HG02798 (cell line): Measurements from ENCODE around the gene CCSER1.

Experiments used
- ATAC-seq: cut with Tn5 transposase; IDR thresholded peaks from one replicate; pipeline ENCODE4 v1.9.1; 2021; ENCODE audit warnings: mild to moderate bottlenecking; ENCODE audit not compliant: unreplicated experiment, poor library complexity

CCSER1 gene

DNA sequence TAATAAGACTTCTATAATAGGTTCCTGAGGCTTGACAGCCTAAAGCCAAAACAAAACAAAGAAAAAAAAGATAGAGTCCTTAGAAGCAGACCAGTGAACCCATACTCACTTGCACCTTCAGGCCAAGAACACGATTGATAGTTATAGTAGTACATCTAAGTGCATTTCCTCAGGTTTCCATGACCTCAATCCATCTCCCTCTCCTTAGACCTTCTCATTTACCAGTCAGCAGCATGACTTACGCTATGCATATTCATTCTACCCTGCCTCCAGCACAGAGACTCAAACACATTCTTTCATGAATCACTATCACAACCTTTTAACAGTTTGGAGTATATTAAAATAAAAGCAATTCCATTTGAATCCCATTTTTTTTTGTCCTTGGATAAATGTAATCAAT lies 855.6 kb downstream of the CCSER1 start:
- no peak for ATAC-seq

DNA sequence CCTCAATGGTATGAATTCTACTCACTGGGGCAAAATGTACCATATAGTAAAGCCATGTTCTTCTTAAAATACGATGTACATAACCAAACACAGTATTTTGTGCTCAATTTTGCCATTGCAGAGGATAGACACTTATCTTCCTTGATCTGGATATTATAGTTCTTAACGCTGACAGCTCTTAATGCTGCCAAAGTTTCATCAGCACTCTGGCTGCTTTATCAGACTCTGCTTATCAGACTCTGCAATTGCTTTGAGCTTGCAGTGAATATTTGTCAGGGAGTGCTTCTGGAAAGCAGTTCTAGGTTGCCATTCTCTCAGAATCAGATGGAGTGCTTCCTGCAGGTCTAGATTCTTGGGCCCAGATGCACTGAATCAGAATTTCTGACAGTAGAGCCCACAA lies 863.1 kb downstream of the CCSER1 start:
- no peak for ATAC-seq

DNA sequence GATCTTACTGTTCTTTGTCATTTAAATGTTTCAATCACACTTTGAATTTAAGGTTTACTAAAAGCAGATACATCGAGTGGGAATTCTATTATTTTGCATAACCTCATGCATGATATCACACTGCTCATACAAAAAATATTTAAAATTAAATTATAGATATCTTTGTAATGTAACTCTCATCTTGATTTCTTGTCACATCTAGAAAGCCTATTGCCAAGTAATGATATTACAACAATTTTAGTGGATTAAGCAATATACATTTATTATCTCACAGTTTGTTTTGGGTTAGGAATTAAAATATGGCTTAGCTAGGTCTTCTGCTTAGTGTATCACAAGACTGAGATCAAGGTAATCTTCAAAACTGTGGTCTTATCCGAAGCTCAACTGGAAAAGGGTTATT lies 865.0 kb downstream of the CCSER1 start:
- ATAC-seq, result no peak

DNA sequence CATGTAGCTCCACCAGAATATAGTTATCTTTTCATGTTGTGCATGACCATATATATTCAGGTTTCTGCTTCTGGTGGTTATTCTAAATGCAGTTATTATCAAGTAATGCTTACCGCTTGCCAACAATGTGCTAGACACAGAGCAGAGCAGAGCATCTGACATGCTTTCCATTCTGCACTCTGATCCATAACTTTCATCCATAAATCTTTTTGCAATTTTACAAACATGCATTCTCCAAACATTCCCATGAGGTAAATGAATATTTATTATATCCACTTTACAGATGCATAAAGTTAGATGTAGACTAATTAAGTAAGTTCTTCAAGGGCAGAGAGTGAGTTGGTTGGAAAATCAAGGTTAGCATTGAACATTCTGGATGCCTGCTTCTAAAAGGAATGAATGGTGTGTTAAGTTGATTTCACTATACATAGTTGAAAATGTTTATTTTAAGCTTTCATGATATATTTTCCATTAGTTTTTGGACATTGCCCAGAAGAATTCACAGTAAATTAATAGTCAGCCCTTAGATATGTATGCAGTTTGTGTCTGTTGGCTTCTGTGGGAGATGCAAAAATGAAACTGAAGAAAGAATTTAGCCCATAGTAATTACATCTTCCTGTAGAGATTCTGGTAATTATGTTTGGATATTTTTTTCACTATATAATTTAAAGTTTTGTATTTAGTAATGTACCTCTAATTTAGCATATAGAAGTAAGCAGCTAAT lies 867.8 kb downstream of the CCSER1 start:
- ATAC-seq, result no peak

DNA sequence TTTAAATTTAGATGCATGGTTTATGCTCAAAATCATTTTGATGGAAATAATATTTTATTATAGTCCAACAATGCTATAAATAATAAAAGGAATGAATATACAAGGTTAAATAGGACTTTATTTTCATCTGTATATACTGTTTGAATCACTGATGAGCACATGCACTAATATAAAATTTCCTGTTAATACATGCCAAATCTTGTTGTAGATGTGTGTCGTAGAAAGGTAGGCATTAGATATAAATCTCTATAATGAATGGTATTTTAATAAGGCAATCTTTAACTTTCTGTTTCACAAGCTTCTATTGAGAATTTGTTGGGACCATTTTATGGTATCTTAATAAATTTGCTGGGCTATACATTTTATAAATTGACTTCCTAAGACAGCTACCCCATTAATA lies 868.8 kb downstream of the CCSER1 start:
- no peak for ATAC-seq

DNA sequence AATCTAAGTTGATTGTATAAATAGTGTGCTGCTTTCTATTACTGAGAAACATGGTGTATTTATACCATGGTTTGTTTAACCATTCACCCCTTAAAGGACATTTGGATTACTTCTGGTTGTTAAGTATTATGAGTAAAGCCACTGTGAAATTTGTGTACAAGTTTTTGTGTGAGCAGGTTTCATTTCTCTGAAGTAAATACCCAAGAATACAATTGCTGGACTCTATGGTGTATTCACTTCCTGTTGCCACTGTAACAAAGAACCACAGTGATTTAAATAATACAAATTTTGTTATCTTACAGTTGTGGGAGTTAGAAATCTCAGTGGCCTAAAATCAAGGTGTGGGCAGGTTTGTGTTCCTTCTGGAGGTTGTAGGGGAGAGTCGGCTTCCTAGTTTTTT lies 869.6 kb downstream of the CCSER1 start:
- ATAC-seq, result peak; percentile 49

DNA sequence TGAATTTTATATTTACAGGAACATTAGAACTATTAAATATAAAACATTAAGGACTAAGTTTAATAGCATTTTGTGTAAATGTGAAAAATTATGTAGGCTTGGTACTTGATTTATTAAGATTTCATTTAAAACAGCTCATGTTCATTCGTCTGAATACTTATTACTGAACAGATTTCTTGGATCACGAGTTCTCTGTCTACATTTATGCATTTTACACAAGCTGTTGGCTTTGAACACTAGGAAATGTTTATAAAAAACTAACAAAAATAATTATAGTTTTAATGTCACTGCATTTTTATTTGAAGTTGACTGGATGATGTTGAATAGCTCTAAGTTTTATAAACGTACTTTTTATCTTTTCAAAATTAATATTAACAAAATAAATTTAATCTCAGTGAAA lies 888.7 kb downstream of the CCSER1 start:
- no peak for ATAC-seq

DNA sequence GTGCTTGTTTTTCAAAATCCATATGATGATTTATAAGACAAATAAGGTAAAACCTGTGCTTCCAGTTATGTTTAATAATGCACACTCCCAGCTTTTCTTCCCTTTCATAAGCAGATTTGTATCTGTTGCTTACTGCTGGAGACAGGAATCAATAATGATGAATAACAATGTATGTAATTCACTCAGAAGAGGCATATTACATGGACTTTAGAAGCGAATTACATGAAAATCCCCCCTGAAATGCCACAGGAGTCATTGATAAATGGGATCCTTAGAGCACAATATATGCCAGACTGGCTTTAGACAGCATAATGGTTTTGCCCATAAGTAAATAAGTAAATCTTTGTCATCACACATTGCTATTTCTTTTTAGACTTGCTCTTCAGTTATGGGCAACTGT lies 892.3 kb downstream of the CCSER1 start:
- no peak for ATAC-seq

DNA sequence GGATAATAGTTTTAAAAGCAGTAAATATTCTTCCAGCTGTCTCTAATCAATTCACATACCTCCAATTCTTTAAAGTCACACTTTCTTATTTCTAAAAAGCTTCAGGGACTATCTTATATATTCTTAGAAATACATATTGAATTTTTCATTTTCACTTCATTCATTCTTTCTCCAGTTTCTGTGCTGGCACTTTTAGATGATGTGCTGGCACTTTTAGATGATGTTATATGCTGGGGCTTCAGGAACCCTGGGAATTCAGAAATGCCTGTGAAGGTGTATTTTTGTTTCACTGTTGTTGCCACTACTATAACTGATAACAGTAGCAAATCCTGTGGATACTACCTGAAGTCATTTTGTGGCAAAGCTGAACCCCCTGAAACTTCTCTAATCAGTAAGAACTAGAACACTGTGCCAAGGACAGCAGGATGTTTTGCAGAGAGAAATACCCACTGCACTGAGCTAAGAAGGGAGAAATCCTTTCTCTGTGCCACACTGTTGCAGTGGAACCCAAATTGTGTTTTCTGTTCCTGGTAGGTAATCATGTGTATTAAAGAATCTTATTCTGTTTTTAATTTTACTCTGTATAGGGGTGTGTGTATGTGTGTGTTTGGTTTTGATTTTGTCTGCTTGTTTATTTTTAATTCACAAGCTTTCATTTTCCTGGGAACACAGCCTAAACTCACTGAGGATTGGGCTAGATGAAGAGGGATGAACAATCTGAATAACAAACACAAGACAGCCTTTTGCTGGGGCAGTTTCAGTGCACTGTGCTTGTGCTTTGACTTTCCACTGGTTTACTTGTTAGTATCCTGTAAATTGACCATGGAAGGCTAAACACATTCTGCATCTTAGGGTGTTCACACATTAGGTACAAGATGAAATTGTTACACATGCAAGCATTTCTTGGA lies 898.3 kb downstream of the CCSER1 start:
- ATAC-seq, result no peak

DNA sequence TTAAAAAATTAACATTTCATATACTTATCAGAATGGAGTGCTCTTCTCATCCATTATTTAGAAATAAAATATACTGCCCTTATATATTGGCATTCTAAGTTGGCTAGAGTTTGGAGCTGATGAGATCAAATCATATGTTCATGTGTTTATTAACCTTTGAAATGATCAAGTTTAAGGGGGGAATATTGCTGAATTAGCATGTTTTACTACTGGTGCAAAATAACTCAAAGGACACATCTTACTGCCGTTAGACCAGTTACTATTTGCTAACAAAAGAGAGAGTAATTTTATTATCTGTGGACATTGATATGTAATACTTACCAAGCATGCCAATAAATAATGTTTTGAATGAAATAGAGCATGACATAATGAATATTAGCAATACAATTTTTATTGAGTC lies 901.0 kb downstream of the CCSER1 start:
- ATAC-seq, result no peak

DNA sequence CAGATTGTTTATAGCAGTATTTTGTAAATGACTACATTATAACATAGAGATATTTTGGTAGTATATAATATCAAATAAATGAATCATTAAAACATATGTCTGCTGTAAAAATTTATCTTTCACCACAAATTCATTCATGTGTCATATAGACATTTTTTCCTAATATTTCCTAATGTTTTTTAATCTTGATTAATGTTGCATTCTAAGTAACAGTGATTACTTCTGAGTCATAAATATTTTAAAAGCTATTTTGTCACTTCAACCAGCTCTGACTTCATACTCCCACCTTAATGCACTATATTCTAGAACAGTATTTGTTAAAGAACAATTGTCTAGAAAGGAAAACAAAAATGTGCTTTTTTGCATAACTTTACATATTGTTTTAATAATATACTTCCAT lies 904.6 kb downstream of the CCSER1 start:
- no peak for ATAC-seq

DNA sequence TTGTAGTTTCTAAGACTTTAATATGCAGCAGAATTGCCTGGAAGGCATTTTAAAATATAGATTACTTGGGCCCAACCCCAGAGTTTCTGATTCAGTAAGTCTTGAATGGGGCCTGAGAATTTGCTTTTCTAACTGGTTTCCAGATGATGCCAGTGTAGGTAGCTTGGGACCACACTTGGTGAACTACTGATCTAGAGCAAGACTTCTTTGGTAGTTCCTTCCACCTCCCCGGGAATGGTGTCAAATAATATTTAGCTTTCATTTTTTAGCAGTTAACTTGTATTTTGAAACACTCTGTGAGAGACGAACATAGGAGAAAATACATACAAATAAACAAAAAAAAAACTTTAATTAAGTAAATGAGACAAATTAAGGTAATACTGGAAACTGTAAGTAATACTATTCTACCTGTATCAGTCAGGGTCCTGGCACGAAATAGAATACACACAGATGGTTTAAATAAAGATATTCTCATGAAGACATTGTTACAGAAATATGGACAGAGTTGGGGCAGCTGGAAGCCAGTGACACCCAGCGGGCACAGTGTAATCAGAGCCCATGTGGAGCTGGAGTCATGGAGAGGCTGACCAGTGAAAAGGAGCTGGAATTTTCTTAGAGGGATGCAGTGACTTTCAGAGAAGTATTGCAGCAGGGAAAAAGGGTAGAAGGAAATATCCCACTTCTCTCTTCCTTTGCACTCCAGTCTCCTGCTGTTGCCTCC lies 905.7 kb downstream of the CCSER1 start:
- no peak for ATAC-seq

DNA sequence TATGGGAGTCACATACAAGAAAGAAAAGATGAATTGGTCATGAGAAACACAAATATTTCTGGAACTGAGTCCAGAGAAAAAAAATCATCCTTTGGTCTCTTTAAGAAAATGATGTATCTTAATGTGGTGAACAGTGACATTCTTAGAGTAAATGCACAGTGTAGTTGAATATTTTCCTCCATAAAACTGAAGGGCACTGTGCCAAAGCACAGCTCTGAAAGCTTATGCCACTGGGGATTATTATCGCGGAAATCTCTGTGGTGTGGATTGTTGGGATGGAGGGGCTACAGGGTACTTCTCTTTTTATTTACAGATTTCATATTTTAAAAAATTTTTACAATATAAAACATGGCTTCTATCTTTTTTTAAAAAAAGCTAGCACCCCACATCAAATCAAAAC lies 908.1 kb downstream of the CCSER1 start:
- no peak for ATAC-seq

DNA sequence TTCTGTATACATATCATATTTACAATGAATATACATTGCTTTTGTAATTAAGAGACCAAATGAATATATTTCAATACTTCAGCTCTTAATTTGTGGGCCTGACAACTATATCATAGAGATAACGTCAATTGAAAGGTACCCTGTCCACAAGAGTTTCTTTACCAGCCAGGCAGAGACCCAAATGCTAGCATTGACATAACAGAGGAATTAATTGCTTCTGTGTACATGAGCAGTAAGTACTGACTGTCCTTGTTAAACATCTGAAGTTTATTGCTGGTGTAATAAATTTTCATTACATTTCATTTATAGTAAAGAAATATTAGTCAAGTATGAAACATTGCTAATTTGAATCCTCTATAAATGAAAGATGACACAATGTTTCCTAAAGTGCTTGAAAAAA lies 910.8 kb downstream of the CCSER1 start:
- ATAC-seq, result no peak

DNA sequence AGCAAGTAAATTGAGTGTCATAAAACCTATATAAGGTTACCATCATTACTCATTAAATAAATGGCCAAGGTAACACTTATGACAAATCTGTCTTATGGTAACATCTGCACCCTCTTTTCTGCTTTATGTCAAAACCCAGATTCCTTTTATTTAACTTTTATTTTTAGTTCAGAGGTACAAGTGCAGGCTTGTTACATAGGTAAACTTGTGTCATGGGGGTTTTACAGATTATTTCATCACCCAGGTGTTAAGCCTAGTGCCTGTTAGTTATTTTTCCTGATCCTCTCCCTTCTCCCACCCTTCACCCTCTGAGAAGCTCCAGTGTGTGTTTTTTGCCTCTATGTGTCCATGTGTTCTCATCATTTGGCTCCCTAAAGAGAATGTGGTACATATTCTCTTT lies 930.7 kb downstream of the CCSER1 start:
- ATAC-seq, result no peak

DNA sequence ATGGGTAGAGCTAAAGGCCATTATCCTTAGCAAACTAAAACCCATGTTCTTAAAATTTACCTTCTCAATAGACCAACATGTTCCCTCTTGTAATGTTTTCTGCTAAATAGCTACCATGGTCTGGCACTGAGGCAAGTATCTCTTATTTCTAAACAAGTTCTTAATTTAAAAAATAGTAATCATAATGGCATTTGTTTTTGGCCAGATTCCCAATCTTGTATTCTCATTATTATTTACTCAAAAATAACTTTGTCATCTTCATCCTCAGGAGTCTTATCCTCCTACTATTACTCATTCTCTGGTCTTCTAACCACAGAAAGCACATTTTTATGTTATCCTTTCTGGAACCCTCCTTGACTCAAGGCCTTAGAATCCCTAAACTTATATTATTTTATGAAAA lies 931.2 kb downstream of the CCSER1 start:
- no peak for ATAC-seq

DNA sequence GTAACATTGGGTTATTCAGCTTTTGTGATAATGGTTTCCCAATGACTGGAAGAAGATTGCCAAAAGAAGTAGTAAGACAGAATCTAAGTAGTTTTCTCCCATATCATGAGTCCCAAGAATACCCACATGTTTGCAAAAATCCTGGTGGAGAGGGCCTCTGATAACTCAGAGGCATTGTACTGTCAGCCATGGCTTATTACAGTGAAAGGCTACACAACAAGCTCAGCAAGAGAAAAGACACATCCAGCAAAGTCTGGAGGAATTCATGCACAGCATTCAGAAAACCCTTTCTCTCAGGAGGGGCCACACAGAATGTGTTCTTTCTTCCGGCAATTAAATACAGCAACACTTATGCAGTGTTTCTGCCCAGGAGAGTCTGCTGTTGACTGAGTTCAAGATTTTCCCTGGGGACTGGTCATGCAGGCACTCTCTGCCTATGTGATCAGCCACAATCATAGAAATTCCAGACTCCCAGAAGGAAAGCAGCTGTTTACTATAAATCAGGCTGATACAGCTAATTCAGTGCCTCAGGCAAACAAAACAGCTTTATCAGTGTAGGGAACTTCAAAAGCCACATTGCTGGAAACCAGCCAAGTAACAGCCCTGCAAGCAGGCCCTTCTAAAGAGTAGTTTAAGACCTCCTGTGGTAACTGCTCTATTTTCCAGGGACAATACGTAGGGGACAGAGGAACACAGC lies 937.1 kb downstream of the CCSER1 start:
- no peak for ATAC-seq

DNA sequence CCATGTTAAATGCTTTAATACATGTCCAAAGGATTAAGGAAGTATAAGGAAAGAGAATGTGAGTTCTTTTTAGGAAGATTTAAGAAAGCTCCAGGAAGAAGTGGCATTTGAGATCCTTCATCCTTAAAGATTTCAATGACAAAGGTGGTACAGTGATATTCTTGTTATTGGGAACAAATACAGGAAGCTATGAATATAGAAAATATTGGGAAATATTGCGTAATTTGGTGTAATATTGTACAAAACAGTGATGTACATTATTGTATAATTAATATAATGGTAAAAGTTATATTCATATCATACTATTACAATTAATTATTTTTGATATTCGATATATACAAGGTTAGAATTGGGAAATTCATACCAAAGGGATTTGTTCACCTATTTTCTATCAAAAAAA lies 937.9 kb downstream of the CCSER1 start:
- ATAC-seq, result no peak

DNA sequence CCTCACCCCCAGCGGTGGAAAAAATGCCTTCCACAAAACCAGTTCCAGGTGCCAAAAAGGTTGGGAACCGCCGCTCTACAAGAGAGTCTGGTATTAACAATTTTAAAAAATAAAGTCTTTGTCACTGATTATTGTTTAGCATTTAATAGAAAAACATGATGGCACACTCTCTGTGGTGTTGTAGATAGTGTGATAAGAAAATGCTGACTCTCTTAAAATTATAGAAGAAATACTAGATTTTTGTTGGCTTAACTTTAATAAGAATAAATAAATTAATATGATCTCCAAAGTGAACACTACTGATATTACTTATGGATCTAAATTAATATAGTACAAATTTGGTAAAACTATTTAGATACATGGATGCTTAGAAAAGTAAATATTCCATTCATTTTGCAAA lies 943.5 kb downstream of the CCSER1 start:
- no peak for ATAC-seq

DNA sequence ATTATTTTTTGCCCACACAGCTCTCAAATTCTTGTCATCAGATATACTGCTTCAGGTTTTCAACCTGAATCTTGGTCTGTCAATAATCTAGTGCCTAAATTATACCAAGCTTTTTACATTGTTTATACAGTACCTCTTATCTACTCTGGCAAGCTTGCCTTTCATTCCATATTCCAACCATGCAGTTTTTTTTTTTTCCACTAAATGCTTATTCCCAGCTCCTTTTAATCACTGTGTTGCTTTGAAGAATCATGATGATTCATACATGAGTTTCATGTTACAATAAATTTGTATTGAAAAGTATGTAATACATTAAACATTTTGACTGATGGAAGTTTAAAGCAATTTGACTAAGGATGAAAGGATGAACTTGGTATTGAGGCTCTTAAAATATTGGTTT lies 949.0 kb downstream of the CCSER1 start:
- ATAC-seq, result no peak

DNA sequence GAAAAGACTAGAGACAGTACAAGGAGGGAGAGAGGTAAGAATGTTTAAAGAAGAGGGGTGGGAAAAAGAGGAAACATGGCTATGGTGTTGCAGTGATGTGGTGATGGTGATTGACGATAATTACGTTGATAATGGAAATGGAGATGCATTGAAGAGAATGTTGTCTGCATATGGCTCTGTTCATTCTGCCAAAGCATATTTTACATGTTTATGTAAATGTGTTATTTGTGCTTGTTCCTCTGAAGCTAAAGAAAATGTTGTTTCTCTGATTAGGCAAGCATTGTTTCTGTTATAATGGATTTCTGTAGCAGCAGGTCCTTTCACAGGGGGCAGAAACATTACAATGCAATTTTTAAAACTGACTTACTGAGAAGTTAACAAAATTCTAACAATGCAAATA lies 958.8 kb downstream of the CCSER1 start:
- no peak for ATAC-seq
